ENCODE measurements around the gene CNIH1. TPM values are rescaled to one million over a fixed set of nuclear protein-coding genes. Genes with fewer than 3 reads are reported as not detected.

CNIH1 gene
- total and polyA plus RNA-seq, 2 of the 13 experiments (the other 11 are each of a cell fraction or from before 2014, with no cell fraction given): 166 to 421 TPM

- no peak for TF ChIP-seq SRSF9 (IDR thresholded peaks at IDR 0.05; ENCODE audit: borderline replicate concordance, insufficient read depth, low read depth, low read length, poor library complexity, severe bottlenecking)
- TF ChIP-seq FOXJ3 (CRISPR knock-in tag; IDR thresholded peaks at IDR 0.05; ENCODE audit: borderline replicate concordance): 0 out of 2 replicates have a peak, but pooled peaks have one; percentile 26
- TF ChIP-seq ZNF878 (CRISPR knock-in tag; IDR thresholded peaks at IDR 0.05): 0 out of 2 replicates have a peak, but pooled peaks have one; percentile 27
- TF ChIP-seq FOXA3 (CRISPR knock-in tag; IDR thresholded peaks at IDR 0.05): peak; percentile 59
- TF ChIP-seq CBX2 (IDR thresholded peaks at IDR 0.05; ENCODE audit: low read depth, low read length): no peak
- no peak for TF ChIP-seq CBX2 (CRISPR knock-in tag; IDR thresholded peaks at IDR 0.05; ENCODE audit: low read depth)
- no peak for TF ChIP-seq CEBPG (CRISPR knock-in tag; IDR thresholded peaks at IDR 0.05)
- TF ChIP-seq ZNF383 (CRISPR knock-in tag; IDR thresholded peaks at IDR 0.05; ENCODE audit: borderline replicate concordance): no peak
- 0 out of 2 replicates have a peak, but pooled peaks have one; percentile 35 for TF ChIP-seq ZNF616 (CRISPR knock-in tag; IDR thresholded peaks at IDR 0.05; ENCODE audit: low read depth)
- no peak for TF ChIP-seq GPN1 (CRISPR knock-in tag; IDR thresholded peaks at IDR 0.05; ENCODE audit: borderline replicate concordance)
- TF ChIP-seq ZNF143 (CRISPR knock-in tag; IDR thresholded peaks at IDR 0.05): peak; percentile 88
- TF ChIP-seq KDM6A (CRISPR knock-in tag; IDR thresholded peaks at IDR 0.05; ENCODE audit: low read depth): no peak
- TF ChIP-seq STAG1 (CRISPR knock-in tag; IDR thresholded peaks at IDR 0.05): peak; percentile 32; the same call in 1 of the 2 replicates
- no peak for TF ChIP-seq FOXM1 (CRISPR knock-in tag; IDR thresholded peaks at IDR 0.05)
- TF ChIP-seq NCOA2 (CRISPR knock-in tag; IDR thresholded peaks at IDR 0.05): no peak
- TF ChIP-seq ZNF577 (CRISPR knock-in tag; IDR thresholded peaks at IDR 0.05; ENCODE audit: borderline replicate concordance, low read depth): no peak
- no peak for TF ChIP-seq MTF2 (CRISPR knock-in tag; IDR thresholded peaks at IDR 0.05; ENCODE audit: borderline replicate concordance)
- TF ChIP-seq ARNTL (CRISPR knock-in tag; IDR thresholded peaks at IDR 0.05): no peak; the same call in 1 of the 2 replicates
- TF ChIP-seq TFDP2 (CRISPR knock-in tag; IDR thresholded peaks at IDR 0.05): peak; percentile 55; the same call in 1 of the 2 replicates
- TF ChIP-seq ZFYVE20 (CRISPR knock-in tag; IDR thresholded peaks at IDR 0.05; ENCODE audit: borderline replicate concordance, low read depth): no peak
- no peak for TF ChIP-seq THYN1 (CRISPR knock-in tag; IDR thresholded peaks at IDR 0.05; ENCODE audit: borderline replicate concordance, low read depth)
- peak; percentile 69 for TF ChIP-seq SAP130 (CRISPR knock-in tag; IDR thresholded peaks at IDR 0.05; ENCODE audit: low read depth)
- 0 out of 2 replicates have a peak, but pooled peaks have one; percentile 34 for TF ChIP-seq FIP1L1 (IDR thresholded peaks at IDR 0.05; ENCODE audit: borderline replicate concordance, insufficient read depth, low read depth, low read length)
- no peak for TF ChIP-seq ZMAT5 (CRISPR knock-in tag; IDR thresholded peaks at IDR 0.05; ENCODE audit: borderline replicate concordance, low read depth)
- TF ChIP-seq ZBTB44 (CRISPR knock-in tag; IDR thresholded peaks at IDR 0.05): no peak
- TF ChIP-seq ESRRA (CRISPR knock-in tag; IDR thresholded peaks at IDR 0.05; ENCODE audit: low read depth): peak; percentile 25
Observed at GRCh38 chr14:54440873-54441868, at the start of gene CNIH1 (continued).

All from HepG2 (cell line).